HG03103 (cell line): Measurements from ENCODE around the gene RNF13.
A peak's percentile ranks its signal among the peaks of the same experiment; 100 is the strongest.
"Not testable (repeated sequence)": the region's sequence is repeated elsewhere in the genome, so short reads cannot be mapped to it uniquely, and the experiment has no call there.

Experiments used
- ATAC-seq: cut with Tn5 transposase; IDR thresholded peaks from one replicate; pipeline ENCODE4 v1.9.1; 2021; ENCODE audit warnings: low read depth; ENCODE audit not compliant: unreplicated experiment

RNF13 gene

DNA sequence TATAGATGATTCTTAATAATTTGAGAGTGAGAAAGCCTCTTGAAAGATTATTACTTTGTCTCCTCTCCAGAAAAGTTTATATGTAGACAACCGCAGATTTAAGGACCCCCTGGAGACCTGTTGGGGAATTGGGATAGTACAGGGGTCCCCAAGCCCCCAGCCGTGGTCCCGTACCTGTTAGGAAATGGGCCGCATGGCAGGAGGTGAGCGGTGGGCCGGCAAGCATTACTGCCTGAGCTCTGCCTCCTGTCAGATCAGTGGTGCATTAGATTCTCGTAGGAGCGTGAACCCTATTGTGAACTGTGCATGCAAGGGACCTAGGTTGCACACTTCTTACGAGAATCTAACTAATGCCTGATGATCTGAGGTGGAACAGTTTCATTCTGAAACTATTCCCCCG lies 79.4 kb downstream of the RNF13 start:
- no peak for ATAC-seq

DNA sequence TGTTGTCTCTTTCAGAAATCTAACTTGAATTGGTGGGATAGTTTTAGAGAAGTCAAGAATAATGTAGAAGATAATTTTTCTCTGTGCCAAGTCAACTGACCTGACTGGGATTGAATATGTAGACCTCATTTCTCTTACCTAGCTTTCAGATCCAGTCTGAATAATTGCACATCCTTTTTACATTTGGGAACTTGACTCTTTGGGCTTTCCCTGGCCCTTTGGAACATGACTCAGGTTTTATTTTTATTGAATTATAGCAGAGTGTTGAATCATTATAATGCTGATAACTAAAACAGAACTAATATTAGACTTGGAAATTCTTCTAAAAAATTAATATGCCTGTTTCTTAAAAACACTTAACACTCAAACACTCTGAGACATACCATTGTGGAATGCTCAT lies 81.2 kb downstream of the RNF13 start:
- no peak for ATAC-seq

- no peak for ATAC-seq
Measured at GRCh38 chr3:149895339-149895738, 82.3 kb downstream of the RNF13 start.

DNA sequence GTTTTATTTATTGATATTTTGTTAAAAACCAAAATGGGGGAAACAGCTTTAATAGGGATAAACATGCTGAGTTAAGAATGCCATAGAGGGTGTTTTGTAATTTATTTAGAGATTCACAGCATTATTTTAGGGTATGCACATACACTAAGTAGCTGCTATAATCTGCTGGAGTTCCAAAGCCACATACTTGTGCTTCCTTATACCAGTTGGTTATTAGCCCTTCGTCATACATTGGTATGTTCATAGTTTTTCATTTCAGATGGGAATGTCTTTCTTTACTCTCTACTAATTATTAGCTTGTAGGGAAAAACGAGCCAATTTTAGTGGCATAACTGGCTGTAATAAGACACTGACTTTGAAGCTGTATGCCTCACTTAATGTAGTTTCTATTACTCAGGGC lies 82.8 kb downstream of the RNF13 start:
- ATAC-seq = no peak

DNA sequence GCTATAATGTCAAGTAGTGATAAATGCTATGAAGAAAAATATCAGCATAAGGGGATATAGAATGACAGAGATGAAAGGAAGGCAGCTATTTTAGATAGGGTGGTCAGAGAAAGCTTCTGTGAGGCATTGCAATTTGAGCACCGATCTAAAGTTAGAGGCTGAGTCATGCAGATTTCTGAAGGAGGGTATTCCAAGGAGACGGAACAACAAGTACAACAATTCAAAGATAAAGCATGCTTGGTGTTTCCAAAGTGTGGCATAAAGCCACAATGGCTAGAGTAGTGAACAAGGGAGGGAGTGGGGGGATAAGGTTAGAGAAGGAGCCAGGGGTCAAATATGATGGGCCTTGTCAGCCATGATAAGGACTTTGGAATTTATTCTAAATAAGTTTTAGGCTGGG lies 85.8 kb downstream of the RNF13 start:
- no peak for ATAC-seq

- ATAC-seq = no peak
Measured at GRCh38 chr3:149900322-149900721, 87.3 kb downstream of the RNF13 start.

- ATAC-seq = no peak
Measured at GRCh38 chr3:149901770-149902169, 88.8 kb downstream of the RNF13 start.

DNA sequence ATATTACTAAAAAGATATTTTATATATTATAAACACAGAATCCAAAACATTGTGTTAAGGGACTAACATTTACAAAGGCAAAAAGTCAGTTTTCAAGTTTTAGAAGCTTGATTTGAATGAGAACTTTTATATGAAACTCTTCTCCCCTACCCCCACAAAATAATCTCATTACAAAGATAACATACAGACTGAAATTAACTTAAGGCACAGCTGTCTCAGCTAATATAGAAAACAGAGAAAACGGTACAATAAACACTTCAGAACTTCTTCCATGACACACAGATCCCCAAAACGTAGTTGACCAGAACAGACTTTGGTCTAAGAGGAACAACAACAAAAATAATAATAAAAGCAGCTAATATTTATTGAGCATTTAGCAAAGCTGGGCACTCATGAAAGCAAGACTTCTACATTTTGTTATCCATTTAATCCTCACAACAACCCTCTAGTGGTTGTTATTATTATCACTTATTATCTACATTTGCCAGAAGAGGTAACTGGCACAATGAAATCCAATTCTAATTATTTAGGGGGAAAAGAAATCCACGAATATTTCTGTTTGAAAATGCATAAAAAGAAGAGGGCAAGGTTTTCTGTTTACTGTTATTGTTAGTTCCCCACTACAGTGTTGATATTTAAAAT lies 89.6 kb downstream of the RNF13 start:
- no peak for ATAC-seq

DNA sequence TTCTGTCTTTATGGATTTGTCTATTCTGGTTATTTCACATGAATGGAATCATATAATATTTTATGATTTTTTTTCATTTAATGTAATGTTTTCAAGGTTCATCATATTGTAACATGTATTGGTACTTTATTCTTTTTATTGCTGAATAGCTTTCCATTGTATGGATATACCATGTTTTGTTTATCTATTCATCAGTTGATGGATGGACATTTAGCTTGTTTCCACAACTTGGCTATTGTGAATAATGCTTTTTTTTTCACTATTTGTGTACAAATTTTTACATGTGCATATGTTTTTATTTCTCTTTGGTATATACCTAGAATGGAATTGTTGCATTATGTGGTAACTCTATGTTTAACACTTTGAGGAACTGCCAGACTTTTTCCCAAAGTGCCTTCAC lies 93.0 kb downstream of the RNF13 start:
- ATAC-seq = no peak

DNA sequence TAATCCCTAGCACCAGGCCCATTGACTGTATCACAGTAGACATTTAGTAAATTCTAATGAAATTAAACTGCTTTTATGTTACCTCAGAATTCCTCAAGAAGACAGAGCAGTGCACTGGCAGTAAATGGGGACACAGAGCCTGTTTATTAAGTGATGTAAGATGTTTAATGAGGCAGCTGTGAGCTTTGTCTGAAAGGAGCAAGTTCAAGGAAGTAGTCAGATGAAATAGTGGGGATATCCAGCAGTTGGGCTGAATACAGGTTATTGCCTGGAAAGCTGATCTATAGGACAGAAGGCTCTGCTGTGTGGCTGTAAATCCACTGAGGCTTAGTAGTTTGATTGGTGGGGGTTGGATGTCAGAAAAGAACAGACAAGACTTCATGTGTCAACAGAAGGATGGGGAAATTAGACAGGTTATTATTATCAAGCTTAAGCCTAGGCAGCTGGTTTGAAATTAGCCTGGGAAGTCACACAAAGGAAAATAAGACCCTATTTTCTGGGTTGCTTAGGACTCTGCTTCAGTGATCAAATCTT lies 95.5 kb downstream of the RNF13 start:
- ATAC-seq = no peak

GRCh38 chr3:149909923-149910322 lies 96.9 kb downstream of the RNF13 start:
- no peak for ATAC-seq

GRCh38 chr3:149917124-149917667 lies 104.2 kb downstream of the RNF13 start:
- ATAC-seq = no peak

GRCh38 chr3:149919509-149919908 lies 106.5 kb downstream of the RNF13 start:
- ATAC-seq = no peak

GRCh38 chr3:149920119-149920518 lies 107.1 kb downstream of the RNF13 start:
- ATAC-seq = no peak

GRCh38 chr3:149933008-149933407 lies 120.0 kb downstream of the RNF13 start:
- ATAC-seq = no peak

GRCh38 chr3:149933858-149934257 lies 120.8 kb downstream of the RNF13 start:
- ATAC-seq = no peak

DNA sequence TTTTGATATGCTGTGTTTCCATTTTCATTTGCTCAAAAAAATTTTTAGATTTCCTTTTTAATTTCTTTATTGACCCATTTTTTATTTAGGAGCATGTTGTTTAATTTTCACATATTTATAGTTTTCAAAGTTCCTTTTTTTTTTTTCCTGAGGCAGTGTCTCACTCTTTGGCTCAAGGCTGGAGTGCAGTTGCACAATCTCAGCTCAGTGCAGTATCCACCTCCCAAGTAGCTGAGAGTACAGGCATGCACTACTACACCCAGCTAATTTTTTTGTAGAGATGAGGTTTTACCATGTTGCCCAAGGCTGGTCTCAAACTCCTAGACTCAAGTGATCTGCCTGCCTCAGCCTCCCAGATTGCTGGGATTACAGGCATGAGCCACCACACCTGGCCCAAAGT lies 121.5 kb downstream of the RNF13 start:
- no peak for ATAC-seq

DNA sequence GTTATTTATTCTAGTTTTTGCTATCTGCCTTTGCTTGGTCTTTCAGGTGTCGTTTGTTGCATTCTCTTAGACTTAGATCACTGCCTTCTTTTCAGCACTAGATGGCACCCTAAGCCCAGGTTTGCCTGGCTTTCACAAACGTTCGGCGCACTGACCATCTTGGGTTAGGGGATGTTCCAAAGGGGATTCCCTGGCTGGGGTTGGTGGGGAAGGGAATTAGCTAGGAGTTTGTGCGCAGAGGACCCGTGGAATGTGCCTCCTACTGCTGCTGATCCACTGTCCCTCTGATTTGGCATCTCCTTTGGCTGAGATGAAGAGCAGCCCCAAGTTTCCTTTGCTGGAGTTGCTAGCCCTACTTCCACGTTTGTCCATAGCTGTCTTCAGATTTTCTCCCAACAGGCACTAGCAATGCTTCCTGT lies 123.8 kb downstream of the RNF13 start:
- ATAC-seq = peak; percentile 61

DNA sequence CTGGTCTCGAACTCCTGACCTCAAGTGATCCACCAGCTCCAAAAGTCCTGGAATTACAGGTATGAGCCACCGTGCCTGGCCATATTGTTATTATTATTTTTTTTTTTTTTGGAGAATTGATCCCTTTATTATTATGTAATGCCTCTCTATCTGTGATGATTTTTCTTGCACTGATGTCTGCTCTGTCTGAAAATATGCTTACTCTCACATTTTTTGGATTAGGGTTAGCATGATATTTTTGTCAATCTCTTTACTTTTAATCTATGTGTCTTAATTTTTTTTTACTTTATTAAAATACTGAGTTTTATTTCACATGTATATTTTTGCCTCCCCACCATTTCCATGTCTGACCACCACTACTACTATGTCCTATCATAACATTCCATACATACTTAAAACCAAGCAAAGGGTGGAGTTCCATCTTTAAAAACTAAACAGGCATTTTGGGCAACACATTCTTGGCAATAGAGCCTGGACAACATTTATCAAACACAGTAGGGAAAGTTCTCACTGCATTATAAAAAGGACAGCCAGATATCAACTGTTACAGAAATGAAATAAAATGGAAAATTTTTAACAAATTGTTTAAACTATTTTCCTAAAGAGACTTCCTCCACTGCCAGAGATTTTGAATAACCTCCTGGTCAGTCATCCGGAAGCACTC lies 125.5 kb downstream of the RNF13 start:
- ATAC-seq = not testable (repeated sequence)

- no peak for ATAC-seq
Measured at GRCh38 chr3:149941186-149941585, 128.2 kb downstream of the RNF13 start.

- no peak for ATAC-seq
Measured at GRCh38 chr3:149941946-149942345, 128.9 kb downstream of the RNF13 start.

- ATAC-seq = no peak
Measured at GRCh38 chr3:149942409-149942808, 129.4 kb downstream of the RNF13 start.
